ENCODE data around the gene DMD. TPM values are rescaled to one million over a fixed set of nuclear protein-coding genes. Genes with fewer than 3 reads are reported as not detected.

The DMD gene
- total RNA-seq, 2 donors from 2014 or later = 19.6 to 24.9 TPM

GRCh38 chrX:32183066-32183465, 1028.3 kb downstream of the DMD start:
- Histone ChIP-seq H3K4me1 (ENCODE audit: control insufficient read depth, insufficient read depth, low read length) (no peaks in the 10 kb centered on the region), H3K27me3 (ENCODE audit: control insufficient read depth, insufficient read depth, low read length, poor library complexity, severe bottlenecking) (no peaks in the 10 kb centered on the region), H3K36me3 (ENCODE audit: control insufficient read depth, insufficient read depth, low read length) (no peaks in the 10 kb centered on the region), H3K4me3 (ENCODE audit: low read length) (no peak overlapping the region), H3K9ac (ENCODE audit: extremely low read depth, low read length, poor library complexity, severe bottlenecking) (no peak overlapping the region), H3K27ac (ENCODE audit: low read depth, low read length) (no peak overlapping the region), H3K9me3 (ENCODE audit: control insufficient read depth, low read length) (no peaks in the 10 kb centered on the region)
- Mint-ChIP-seq H3K27ac (no peak overlapping the region), H3K27me3 (ENCODE audit: insufficient read depth) (no peaks in the 10 kb centered on the region), H3K4me3 (no peak overlapping the region), H3K4me1 (peaks cover 4% of the 10 kb centered on the region), H3K9me3 (peaks cover 26% of the 10 kb centered on the region), H3K36me3 (ENCODE audit: low read depth) (no peaks in the 10 kb centered on the region)
- TF ChIP-seq, protein P1, sequence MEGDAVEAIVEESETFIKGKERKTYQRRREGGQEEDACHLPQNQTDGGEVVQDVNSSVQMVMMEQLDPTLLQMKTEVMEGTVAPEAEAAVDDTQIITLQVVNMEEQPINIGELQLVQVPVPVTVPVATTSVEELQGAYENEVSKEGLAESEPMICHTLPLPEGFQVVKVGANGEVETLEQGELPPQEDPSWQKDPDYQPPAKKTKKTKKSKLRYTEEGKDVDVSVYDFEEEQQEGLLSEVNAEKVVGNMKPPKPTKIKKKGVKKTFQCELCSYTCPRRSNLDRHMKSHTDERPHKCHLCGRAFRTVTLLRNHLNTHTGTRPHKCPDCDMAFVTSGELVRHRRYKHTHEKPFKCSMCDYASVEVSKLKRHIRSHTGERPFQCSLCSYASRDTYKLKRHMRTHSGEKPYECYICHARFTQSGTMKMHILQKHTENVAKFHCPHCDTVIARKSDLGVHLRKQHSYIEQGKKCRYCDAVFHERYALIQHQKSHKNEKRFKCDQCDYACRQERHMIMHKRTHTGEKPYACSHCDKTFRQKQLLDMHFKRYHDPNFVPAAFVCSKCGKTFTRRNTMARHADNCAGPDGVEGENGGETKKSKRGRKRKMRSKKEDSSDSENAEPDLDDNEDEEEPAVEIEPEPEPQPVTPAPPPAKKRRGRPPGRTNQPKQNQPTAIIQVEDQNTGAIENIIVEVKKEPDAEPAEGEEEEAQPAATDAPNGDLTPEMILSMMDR (conservative IDR thresholded peaks at IDR 0.05) = no peak
- DNase-seq = no peak

DNA sequence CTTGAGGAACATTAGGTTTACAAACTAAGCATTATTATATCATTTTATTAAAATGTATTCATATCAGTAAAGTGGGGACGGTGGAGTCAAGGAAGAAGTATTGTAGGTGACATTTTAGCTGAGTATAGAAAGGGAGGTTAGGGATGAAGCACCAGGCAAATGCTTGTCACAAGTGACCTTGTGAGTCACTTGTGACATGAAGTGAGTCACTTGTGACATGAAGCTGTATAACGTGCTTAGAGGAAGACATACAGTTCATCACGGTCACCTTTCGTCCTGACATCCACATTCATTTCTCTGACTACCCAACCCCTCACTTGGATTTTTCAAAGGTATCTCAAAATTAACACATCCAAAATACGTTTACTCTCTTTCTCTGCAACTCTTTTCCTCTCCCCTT, 1034.8 kb downstream of the DMD start:
- Mint-ChIP-seq H3K9me3 (peaks cover 57% of the 10 kb centered on the region), H3K27me3 (ENCODE audit: insufficient read depth) (no peaks in the 10 kb centered on the region), H3K4me3 (no peak overlapping the region), H3K4me1 (no peaks in the 10 kb centered on the region), H3K27ac (no peak overlapping the region), H3K36me3 (ENCODE audit: low read depth) (no peaks in the 10 kb centered on the region)
- no peaks in the 10 kb centered on the region for H3K4me1 ChIP-seq (ENCODE audit: control insufficient read depth, insufficient read depth, low read length)
- no peaks in the 10 kb centered on the region for H3K27me3 ChIP-seq (ENCODE audit: control insufficient read depth, insufficient read depth, low read length, poor library complexity, severe bottlenecking)
- no peak overlapping the region for H3K27ac ChIP-seq (ENCODE audit: low read depth, low read length)
- no peak overlapping the region for H3K9ac ChIP-seq (ENCODE audit: extremely low read depth, low read length, poor library complexity, severe bottlenecking)
- no peak for DNase-seq
- no peaks in the 10 kb centered on the region for H3K36me3 ChIP-seq (ENCODE audit: control insufficient read depth, insufficient read depth, low read length)
- H3K4me3 ChIP-seq (ENCODE audit: low read length) = no peak overlapping the region
- H3K9me3 ChIP-seq (ENCODE audit: control insufficient read depth, low read length) = no peaks in the 10 kb centered on the region
- 85% methylated on average over 5 of the region's 5 CpGs; no CpG with 5 or more reads in 1 of the 2 experiments for WGBS, 2 experiments (ENCODE audit: insufficient coverage in 1 of 2, insufficient read length in 1 of 2)
- TF ChIP-seq, protein P1 (conservative IDR thresholded peaks at IDR 0.05) = no peak

DNA sequence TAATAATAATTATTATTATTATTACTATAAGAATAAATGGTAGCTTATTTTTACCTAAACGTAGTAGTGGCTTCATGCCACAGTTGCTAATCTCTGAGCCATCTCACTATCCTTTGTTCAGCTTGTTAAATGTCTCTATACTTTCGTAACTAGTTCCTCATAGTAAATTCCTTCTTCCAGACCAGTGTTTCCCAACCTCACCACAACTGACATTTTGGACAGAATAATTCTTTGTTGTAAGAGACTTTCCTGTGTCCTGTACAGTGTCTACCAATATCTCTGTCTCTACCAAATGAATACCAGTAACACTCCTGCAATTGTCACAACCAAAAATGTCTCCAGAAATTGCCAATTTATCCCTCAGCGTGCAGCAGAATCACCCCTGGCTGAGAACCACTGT, 1040.9 kb downstream of the DMD start:
- TF ChIP-seq, protein P1 (conservative IDR thresholded peaks at IDR 0.05) = no peak
- Histone ChIP-seq H3K4me1 (ENCODE audit: control insufficient read depth, insufficient read depth, low read length) (no peaks in the 10 kb centered on the region), H3K4me3 (ENCODE audit: low read length) (no peak overlapping the region), H3K36me3 (ENCODE audit: control insufficient read depth, insufficient read depth, low read length) (no peaks in the 10 kb centered on the region), H3K9me3 (ENCODE audit: control insufficient read depth, low read length) (peaks cover under 1% of the 10 kb centered on the region), H3K27me3 (ENCODE audit: control insufficient read depth, insufficient read depth, low read length, poor library complexity, severe bottlenecking) (no peaks in the 10 kb centered on the region), H3K27ac (ENCODE audit: low read depth, low read length) (no peak overlapping the region), H3K9ac (ENCODE audit: extremely low read depth, low read length, poor library complexity, severe bottlenecking) (no peak overlapping the region)
- Mint-ChIP-seq H3K27me3 (ENCODE audit: insufficient read depth) (no peaks in the 10 kb centered on the region), H3K4me3 (no peak overlapping the region), H3K27ac (no peak overlapping the region), H3K36me3 (ENCODE audit: low read depth) (no peaks in the 10 kb centered on the region), H3K9me3 (peaks cover 48% of the 10 kb centered on the region), H3K4me1 (no peaks in the 10 kb centered on the region)
- no peak for DNase-seq
- WGBS, 2 experiments (ENCODE audit: insufficient coverage in 1 of 2, insufficient read length in 1 of 2) = 95% methylated on average over 3 of the region's 3 CpGs; no CpG with 5 or more reads in 1 of the 2 experiments
